ENCODE results near the gene SLAMF6.

DNA sequence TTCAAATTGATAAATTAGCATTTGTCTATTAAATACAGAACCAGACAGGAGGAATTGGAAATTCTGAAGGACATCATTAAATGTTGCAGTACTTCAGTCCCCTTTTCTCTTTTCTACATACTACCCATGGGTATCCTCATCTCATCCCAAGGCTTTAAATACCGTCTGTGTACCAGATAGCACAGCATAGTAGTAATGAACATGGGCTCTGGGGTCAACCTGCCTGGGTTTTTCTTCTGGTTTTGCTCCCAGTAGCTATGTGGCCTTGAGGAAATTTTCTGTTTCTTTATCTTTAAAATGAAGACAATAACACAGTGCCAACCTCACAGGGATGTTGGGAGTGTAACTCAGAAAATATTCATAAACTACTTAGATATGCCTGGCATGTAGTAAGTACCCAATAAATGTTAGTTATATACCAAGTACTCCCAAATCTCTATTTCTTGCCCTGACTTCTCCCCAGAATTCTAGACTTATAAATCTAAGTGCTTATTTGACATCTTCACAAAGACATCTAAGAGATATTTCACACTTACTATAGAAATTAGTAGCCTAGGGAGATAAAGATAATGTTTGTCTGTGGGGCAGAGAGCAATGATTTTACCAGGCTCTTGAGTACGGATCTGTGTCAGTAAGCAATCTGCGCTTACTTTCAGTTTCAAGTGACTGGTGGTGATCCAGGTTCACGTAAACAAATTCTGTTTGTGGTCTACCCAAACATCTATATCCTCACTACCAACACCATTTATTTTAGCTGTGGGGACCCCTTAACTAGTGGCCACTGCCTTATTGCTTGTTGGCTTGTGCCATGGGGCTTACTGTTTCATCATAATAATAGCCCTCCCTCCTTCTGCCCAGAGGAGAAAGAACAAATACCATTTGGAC lies 85.4 kb downstream of the SLAMF6 start:
- TF ChIP-seq, protein P1, sequence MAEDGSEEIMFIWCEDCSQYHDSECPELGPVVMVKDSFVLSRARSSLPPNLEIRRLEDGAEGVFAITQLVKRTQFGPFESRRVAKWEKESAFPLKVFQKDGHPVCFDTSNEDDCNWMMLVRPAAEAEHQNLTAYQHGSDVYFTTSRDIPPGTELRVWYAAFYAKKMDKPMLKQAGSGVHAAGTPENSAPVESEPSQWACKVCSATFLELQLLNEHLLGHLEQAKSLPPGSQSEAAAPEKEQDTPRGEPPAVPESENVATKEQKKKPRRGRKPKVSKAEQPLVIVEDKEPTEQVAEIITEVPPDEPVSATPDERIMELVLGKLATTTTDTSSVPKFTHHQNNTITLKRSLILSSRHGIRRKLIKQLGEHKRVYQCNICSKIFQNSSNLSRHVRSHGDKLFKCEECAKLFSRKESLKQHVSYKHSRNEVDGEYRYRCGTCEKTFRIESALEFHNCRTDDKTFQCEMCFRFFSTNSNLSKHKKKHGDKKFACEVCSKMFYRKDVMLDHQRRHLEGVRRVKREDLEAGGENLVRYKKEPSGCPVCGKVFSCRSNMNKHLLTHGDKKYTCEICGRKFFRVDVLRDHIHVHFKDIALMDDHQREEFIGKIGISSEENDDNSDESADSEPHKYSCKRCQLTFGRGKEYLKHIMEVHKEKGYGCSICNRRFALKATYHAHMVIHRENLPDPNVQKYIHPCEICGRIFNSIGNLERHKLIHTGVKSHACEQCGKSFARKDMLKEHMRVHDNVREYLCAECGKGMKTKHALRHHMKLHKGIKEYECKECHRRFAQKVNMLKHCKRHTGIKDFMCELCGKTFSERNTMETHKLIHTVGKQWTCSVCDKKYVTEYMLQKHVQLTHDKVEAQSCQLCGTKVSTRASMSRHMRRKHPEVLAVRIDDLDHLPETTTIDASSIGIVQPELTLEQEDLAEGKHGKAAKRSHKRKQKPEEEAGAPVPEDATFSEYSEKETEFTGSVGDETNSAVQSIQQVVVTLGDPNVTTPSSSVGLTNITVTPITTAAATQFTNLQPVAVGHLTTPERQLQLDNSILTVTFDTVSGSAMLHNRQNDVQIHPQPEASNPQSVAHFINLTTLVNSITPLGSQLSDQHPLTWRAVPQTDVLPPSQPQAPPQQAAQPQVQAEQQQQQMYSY (CRISPR knock-in tag; IDR thresholded peaks at IDR 0.05) = no peak
- no peak for TF ChIP-seq POLR2A (IDR thresholded peaks at IDR 0.05; ENCODE audit: low read depth, low read length)
- TF ChIP-seq, protein P2, sequence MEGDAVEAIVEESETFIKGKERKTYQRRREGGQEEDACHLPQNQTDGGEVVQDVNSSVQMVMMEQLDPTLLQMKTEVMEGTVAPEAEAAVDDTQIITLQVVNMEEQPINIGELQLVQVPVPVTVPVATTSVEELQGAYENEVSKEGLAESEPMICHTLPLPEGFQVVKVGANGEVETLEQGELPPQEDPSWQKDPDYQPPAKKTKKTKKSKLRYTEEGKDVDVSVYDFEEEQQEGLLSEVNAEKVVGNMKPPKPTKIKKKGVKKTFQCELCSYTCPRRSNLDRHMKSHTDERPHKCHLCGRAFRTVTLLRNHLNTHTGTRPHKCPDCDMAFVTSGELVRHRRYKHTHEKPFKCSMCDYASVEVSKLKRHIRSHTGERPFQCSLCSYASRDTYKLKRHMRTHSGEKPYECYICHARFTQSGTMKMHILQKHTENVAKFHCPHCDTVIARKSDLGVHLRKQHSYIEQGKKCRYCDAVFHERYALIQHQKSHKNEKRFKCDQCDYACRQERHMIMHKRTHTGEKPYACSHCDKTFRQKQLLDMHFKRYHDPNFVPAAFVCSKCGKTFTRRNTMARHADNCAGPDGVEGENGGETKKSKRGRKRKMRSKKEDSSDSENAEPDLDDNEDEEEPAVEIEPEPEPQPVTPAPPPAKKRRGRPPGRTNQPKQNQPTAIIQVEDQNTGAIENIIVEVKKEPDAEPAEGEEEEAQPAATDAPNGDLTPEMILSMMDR (IDR thresholded peaks at IDR 0.05 in 2 of 3, conservative IDR thresholded peaks at IDR 0.05 in 1 of 3; ENCODE audit: control insufficient read depth in 2 of 3, extremely low read depth in 1 of 3, insufficient read depth in 1 of 3, low read depth in 3 of 3, low read length in 3 of 3) = no peak
